ENCODE measurements around the gene CMTR2. TPM values are rescaled to one million over a fixed set of nuclear protein-coding genes. Genes with fewer than 3 reads are reported as not detected.

The CMTR2 gene
- total and polyA plus RNA-seq, 2 experiments from 2014 or later: 11.4 to 43.2 TPM

DNA sequence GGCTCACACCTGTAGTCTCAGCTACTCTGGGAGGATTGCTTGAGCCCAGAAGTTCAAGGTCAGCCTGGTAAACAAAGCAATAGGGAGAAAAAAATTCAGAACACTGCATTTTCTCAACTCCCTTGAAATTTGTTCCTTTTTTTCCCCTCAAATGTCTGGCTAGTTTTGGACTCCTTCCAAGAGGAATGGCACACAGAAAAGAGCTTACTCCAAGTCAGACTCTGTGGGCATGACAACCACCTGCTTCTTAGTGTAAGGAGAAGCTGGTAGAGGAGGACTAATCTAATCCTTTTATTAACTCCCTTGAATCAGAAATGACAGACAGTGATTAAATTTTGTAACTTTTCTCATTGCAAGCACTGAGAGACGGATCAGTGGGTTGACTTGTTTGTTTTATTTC, 30.8 kb downstream of the CMTR2 start:
- H3K79me2 ChIP-seq: no peaks in the 10 kb centered on the region
- no peaks in the 10 kb centered on the region for H3K4me1 ChIP-seq (ENCODE audit: insufficient read depth)
- H3K27me3 ChIP-seq: peaks cover 4% of the 10 kb centered on the region
- H3K36me3 ChIP-seq (replicated peaks; ENCODE audit: insufficient read depth, low read depth): no peaks in the 10 kb centered on the region
- no peaks in the 10 kb centered on the region for H3K9me2 ChIP-seq (replicated peaks; ENCODE audit: insufficient read depth)
- H3K4me2 ChIP-seq: no peak overlapping the region
- no peaks in the 10 kb centered on the region for H4K20me1 ChIP-seq (ENCODE audit: insufficient read depth, poor library complexity, severe bottlenecking)
- no peak for TF ChIP-seq EZH2 (IDR thresholded peaks at IDR 0.05; ENCODE audit: borderline replicate concordance)
- TF ChIP-seq, protein P1, sequence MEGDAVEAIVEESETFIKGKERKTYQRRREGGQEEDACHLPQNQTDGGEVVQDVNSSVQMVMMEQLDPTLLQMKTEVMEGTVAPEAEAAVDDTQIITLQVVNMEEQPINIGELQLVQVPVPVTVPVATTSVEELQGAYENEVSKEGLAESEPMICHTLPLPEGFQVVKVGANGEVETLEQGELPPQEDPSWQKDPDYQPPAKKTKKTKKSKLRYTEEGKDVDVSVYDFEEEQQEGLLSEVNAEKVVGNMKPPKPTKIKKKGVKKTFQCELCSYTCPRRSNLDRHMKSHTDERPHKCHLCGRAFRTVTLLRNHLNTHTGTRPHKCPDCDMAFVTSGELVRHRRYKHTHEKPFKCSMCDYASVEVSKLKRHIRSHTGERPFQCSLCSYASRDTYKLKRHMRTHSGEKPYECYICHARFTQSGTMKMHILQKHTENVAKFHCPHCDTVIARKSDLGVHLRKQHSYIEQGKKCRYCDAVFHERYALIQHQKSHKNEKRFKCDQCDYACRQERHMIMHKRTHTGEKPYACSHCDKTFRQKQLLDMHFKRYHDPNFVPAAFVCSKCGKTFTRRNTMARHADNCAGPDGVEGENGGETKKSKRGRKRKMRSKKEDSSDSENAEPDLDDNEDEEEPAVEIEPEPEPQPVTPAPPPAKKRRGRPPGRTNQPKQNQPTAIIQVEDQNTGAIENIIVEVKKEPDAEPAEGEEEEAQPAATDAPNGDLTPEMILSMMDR (IDR thresholded peaks at IDR 0.05; ENCODE audit: poor library complexity): no peak
- no peak for TF ChIP-seq EZH2phosphoT487 (IDR thresholded peaks at IDR 0.05; ENCODE audit: low read depth, severe bottlenecking, unreplicated experiment)
- H3K9me3 ChIP-seq (ENCODE audit: low read depth): no peaks in the 10 kb centered on the region
- no peak for DNase-seq (ENCODE audit: low spot score)
- H2AFZ ChIP-seq: no peak overlapping the region
- no peak overlapping the region for H3K4me3 ChIP-seq
- WGBS (ENCODE audit: low lambda C conversion rate, missing lambda C conversion rate): 77% methylated on average over 1 of the region's 1 CpG
- no peak overlapping the region for H3K27ac ChIP-seq

DNA sequence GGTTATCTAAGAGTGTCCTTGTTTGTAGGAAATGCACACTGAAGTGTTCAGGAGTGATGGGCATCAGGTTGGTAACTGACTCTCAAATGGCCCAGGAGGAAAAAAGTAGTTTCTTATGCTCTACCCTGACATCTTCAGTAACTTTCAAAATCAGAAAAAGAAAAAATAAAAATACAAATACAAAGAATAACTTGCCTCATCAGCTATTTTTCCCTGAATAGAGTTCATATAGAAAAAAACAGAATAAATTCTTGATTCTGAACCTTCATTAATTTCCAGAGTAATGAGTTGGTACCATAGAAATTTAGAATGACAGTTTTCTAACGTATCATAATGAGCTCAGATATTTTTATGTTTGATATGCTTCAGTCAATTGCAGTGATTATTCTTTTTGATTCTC, 31.4 kb downstream of the CMTR2 start:
- WGBS (ENCODE audit: low lambda C conversion rate, missing lambda C conversion rate): 88% methylated on average over 1 of the region's 1 CpG
- Histone ChIP-seq H3K27me3 (peaks cover 4% of the 10 kb centered on the region), H3K4me1 (ENCODE audit: insufficient read depth) (no peaks in the 10 kb centered on the region), H3K27ac (no peak overlapping the region), H3K9me3 (ENCODE audit: low read depth) (no peaks in the 10 kb centered on the region), H4K20me1 (ENCODE audit: insufficient read depth, poor library complexity, severe bottlenecking) (no peaks in the 10 kb centered on the region), H3K4me2 (no peak overlapping the region), H3K9me2 (replicated peaks; ENCODE audit: insufficient read depth) (no peaks in the 10 kb centered on the region), H3K79me2 (no peaks in the 10 kb centered on the region), H3K4me3 (no peak overlapping the region), H3K36me3 (replicated peaks; ENCODE audit: insufficient read depth, low read depth) (no peaks in the 10 kb centered on the region), H2AFZ (no peak overlapping the region)
- TF ChIP-seq, protein P1 (IDR thresholded peaks at IDR 0.05; ENCODE audit: poor library complexity): no peak
- TF ChIP-seq EZH2 (IDR thresholded peaks at IDR 0.05; ENCODE audit: borderline replicate concordance) (no peak), EZH2phosphoT487 (IDR thresholded peaks at IDR 0.05; ENCODE audit: low read depth, severe bottlenecking, unreplicated experiment) (no peak)
- DNase-seq (ENCODE audit: low spot score): no peak

DNA sequence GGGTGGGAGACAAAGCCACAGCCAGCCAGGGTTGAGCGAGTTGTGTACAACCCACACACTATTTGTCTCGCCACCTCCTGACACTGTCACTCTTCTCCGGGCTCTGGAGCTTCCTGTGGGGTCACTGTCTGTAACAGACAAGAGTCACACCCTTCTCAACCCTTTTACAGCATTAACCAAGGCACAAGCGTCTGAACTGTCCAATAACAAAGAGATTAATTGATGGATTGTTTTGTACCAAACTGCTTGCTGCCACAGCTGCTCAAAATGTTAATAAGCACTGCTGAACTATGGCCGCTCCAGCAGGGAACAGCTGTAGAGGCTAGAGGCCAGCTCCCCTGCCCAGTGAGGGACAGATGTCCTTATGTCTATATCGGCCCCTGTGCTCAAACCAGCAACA, 33.5 kb downstream of the CMTR2 start:
- no peaks in the 10 kb centered on the region for H3K79me2 ChIP-seq
- no peaks in the 10 kb centered on the region for H3K9me3 ChIP-seq (ENCODE audit: low read depth)
- H2AFZ ChIP-seq: no peak overlapping the region
- no peak overlapping the region for H3K4me3 ChIP-seq
- H3K9me2 ChIP-seq (replicated peaks; ENCODE audit: insufficient read depth): no peaks in the 10 kb centered on the region
- TF ChIP-seq EZH2 (IDR thresholded peaks at IDR 0.05; ENCODE audit: borderline replicate concordance) (no peak), EZH2phosphoT487 (IDR thresholded peaks at IDR 0.05; ENCODE audit: low read depth, severe bottlenecking, unreplicated experiment) (no peak)
- TF ChIP-seq, protein P1 (IDR thresholded peaks at IDR 0.05; ENCODE audit: poor library complexity): no peak
- no peaks in the 10 kb centered on the region for H3K4me1 ChIP-seq (ENCODE audit: insufficient read depth)
- no peaks in the 10 kb centered on the region for H4K20me1 ChIP-seq (ENCODE audit: insufficient read depth, poor library complexity, severe bottlenecking)
- no peak overlapping the region for H3K4me2 ChIP-seq
- WGBS (ENCODE audit: low lambda C conversion rate, missing lambda C conversion rate): 77% methylated on average over 6 of the region's 6 CpGs
- no peak for DNase-seq (ENCODE audit: low spot score)
- H3K27me3 ChIP-seq: peaks cover 4% of the 10 kb centered on the region
- no peaks in the 10 kb centered on the region for H3K36me3 ChIP-seq (replicated peaks; ENCODE audit: insufficient read depth, low read depth)
- no peak overlapping the region for H3K27ac ChIP-seq

All from hepatocyte (in vitro differentiated cells).